Thyroid gland (tissue), 4 donors: ENCODE measurements around the gene USP33. TPM values are rescaled to one million over a fixed set of nuclear protein-coding genes. Genes with fewer than 3 reads are reported as not detected.
A peak's percentile ranks its signal among the peaks of the same experiment; 100 is the strongest.
"Not testable (repeated sequence)": the region's sequence is repeated elsewhere in the genome, so short reads cannot be mapped to it uniquely, and the experiment has no call there.

Experiments
- DNase-seq, 2 donors: peaks; one replicate each; pipeline ENCODE4 v3.0.0-alpha.2; 2019
- H3K27ac ChIP-seq, 3 donors: fragments of 200-600 bp; sonication (generic); 1 replicate in 2 of 3; 2 replicates in 1 of 3; pipeline ENCODE4 v1.5.1; 2016 to 2019; ENCODE audit warnings: mild to moderate bottlenecking in 1 of 3, moderate library complexity in 1 of 3
- H3K27me3 ChIP-seq: fragments of 200-600 bp; sonication (generic); one replicate; pipeline ENCODE4 v1.5.1; 2019
- H3K36me3 ChIP-seq, 2 donors: fragments of 200-600 bp; sonication (generic); one replicate each; pipeline ENCODE4 v1.5.1; 2016 to 2019
- H3K4me1 ChIP-seq, 2 donors: fragments of 200-600 bp; sonication (generic); one replicate each; pipeline ENCODE4 v1.5.1; 2017 to 2019
- H3K4me3 ChIP-seq, 3 donors: fragments of 200-600 bp; sonication (generic); replicated peaks in 1 of 3; 1 replicate in 2 of 3; 2 replicates in 1 of 3; pipeline ENCODE4 v1.5.1; 2016; ENCODE audit warnings: mild to moderate bottlenecking in 1 of 3
- H3K9me3 ChIP-seq: fragments of 200-600 bp; sonication (generic); one replicate; pipeline ENCODE4 v1.5.1; 2017
- CTCF ChIP-seq, 6 experiments: fragments of 200-600 bp in 3 of 6; fragments of 450-650 bp in 3 of 6; sonication (generic) in 3 of 6; IDR thresholded peaks; one replicate each; pipeline ENCODE4 v1.5.1; 2016 to 2019; ENCODE audit warnings: antibody characterized with exemption in 6 of 6, mild to moderate bottlenecking in 2 of 6, inconsistent platforms in 1 of 6, moderate library complexity in 1 of 6
- POLR2A ChIP-seq, 2 donors: fragments of 450-650 bp; IDR thresholded peaks; one replicate each; pipeline ENCODE4 v1.6.1; 2017; ENCODE audit warnings: antibody characterized with exemption in 2 of 2, mild to moderate bottlenecking in 2 of 2, moderate library complexity in 1 of 2
- WGBS, 2 donors: methylation state at CpG; one replicate each; pipeline ENCODE4 v1.1.5; 2017; 5-methylcytosine and 5-hydroxymethylcytosine counted together
- intact Hi-C: fragments of 100-400 bp; cut with DNase I; formaldehyde crosslinking; loops from one replicate; pipeline ENCODE4 v1.15.1; 2023
- total RNA-seq, 4 donors: library from RNA; depleted of rRNA; stranded (reverse); fragments of >200 nt; gene quantifications; one replicate each; pipeline ENCODE4 v1.2.3, GENCODE V29; 2016

Gene USP33
- total RNA-seq, 4 donors from 2014 or later: 96.2 to 130 (median 105) TPM

GRCh38 chr1:77796695-77797405 is 37.2 kb upstream of the USP33 start:
- DNase-seq: no peak
- no peak overlapping the region for H3K4me3 ChIP-seq
- intact Hi-C loops: no loop called here
- H3K36me3 ChIP-seq: no peaks in the 10 kb centered on the region
- H3K27ac ChIP-seq: peak overlapping the region in 1 of 3 donors; percentile 12
- no peaks in the 10 kb centered on the region for H3K27me3 ChIP-seq
- 87% methylated on average over 5 of the region's 5 CpGs for WGBS, 2 donors
- TF ChIP-seq POLR2A (IDR thresholded peaks at IDR 0.05): no peak
- no peak for TF ChIP-seq CTCF (IDR thresholded peaks at IDR 0.05)
- no peaks in the 10 kb centered on the region for H3K9me3 ChIP-seq
- peaks cover 9 to 10% of the 10 kb centered on the region in 2 donors for H3K4me1 ChIP-seq

GRCh38 chr1:77794550-77794949 is 34.9 kb upstream of the USP33 start:
- Histone ChIP-seq H3K9me3 (no peaks in the 10 kb centered on the region), H3K36me3 (no peaks in the 10 kb centered on the region), H3K4me1 (no peaks in the 10 kb centered on the region), H3K27me3 (no peaks in the 10 kb centered on the region), H3K27ac (no peak overlapping the region), H3K4me3 (no peak overlapping the region)
- intact Hi-C loops: no loop called here
- no peak for TF ChIP-seq POLR2A (IDR thresholded peaks at IDR 0.05)
- TF ChIP-seq CTCF (IDR thresholded peaks at IDR 0.05): no peak
- WGBS, 2 donors: 90 to 98% methylated on average over 3 of the region's 3 CpGs
- no peak for DNase-seq

GRCh38 chr1:77786093-77786741 is 26.6 kb upstream of the USP33 start:
- H3K27me3 ChIP-seq, intact Hi-C loops, H3K4me3 ChIP-seq, H3K9me3 ChIP-seq, H3K27ac ChIP-seq, DNase-seq: not testable (repeated sequence)
- H3K4me1 ChIP-seq: peaks cover under 1 to 11% of the 10 kb centered on the region in 2 donors
- H3K36me3 ChIP-seq: peaks cover 10 to 17% of the 10 kb centered on the region in 2 donors
- 92 to 100% methylated on average over 1 to 2 of the region's 2 CpGs for WGBS, 2 donors

GRCh38 chr1:77783141-77783540 is 23.5 kb upstream of the USP33 start:
- Histone ChIP-seq H3K27ac (no peak overlapping the region), H3K27me3 (no peaks in the 10 kb centered on the region), H3K4me1 (peaks cover 5 to 17% of the 10 kb centered on the region in 2 donors), H3K4me3 (no peak overlapping the region), H3K36me3 (peaks cover 8 to 10% of the 10 kb centered on the region in 2 donors), H3K9me3 (no peaks in the 10 kb centered on the region)
- TF ChIP-seq POLR2A (IDR thresholded peaks at IDR 0.05): no peak
- no peak for TF ChIP-seq CTCF (IDR thresholded peaks at IDR 0.05)
- WGBS, 2 donors: 91 to 93% methylated on average over 2 of the region's 2 CpGs
- DNase-seq: no peak
- intact Hi-C loops: no loop called here

GRCh38 chr1:77781683-77782082 is 22.0 kb upstream of the USP33 start:
- Histone ChIP-seq H3K36me3 (peaks cover 6 to 10% of the 10 kb centered on the region in 2 donors), H3K27me3 (no peaks in the 10 kb centered on the region), H3K27ac (no peak overlapping the region), H3K9me3 (no peaks in the 10 kb centered on the region), H3K4me1 (peaks cover 5 to 17% of the 10 kb centered on the region in 2 donors), H3K4me3 (no peak overlapping the region)
- TF ChIP-seq POLR2A (IDR thresholded peaks at IDR 0.05): no peak
- TF ChIP-seq CTCF (IDR thresholded peaks at IDR 0.05): no peak
- intact Hi-C loops: no loop called here
- WGBS, 2 donors: 93 to 94% methylated on average over 1 of the region's 1 CpG
- DNase-seq: no peak
